ENCODE data around the gene SRSF10. TPM values are rescaled to one million over a fixed set of nuclear protein-coding genes. Genes with fewer than 3 reads are reported as not detected.

The SRSF10 gene
- polyA plus RNA-seq, 1 donor (not counting 4 experiments of a cell fraction or from before 2014, with no cell fraction given), result 116 TPM

DNA sequence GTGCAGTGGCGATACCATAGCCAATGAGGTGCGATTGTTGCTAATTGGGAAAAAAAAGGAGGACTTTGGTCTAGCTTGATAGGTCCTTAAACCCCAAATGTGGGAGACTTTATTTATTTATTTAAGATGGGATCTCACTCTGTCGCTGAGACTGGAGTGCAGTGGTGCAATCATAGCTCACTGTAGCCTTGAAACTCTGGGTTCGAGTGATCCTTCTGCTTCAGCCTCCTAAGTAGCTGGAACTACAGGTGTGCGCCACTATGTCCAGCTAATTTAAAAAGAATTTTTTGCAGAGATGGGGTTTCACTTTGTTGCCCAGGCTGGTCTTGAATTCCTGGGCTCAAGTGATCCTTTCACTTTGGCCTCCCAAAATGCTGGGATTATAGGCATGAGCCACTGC lies 24.0 kb upstream of the SRSF10 start:
- H3K9ac ChIP-seq (ENCODE audit: control insufficient read depth, extremely low read depth, insufficient read depth, low read length), result no peak overlapping the region
- no peaks in the 10 kb centered on the region for H3K27me3 ChIP-seq (ENCODE audit: control insufficient read depth, extremely low read depth, insufficient read depth, low read length)
- no peak for TF ChIP-seq EZH2 (IDR thresholded peaks at IDR 0.05; ENCODE audit: low read length)
- TF ChIP-seq, protein P1, sequence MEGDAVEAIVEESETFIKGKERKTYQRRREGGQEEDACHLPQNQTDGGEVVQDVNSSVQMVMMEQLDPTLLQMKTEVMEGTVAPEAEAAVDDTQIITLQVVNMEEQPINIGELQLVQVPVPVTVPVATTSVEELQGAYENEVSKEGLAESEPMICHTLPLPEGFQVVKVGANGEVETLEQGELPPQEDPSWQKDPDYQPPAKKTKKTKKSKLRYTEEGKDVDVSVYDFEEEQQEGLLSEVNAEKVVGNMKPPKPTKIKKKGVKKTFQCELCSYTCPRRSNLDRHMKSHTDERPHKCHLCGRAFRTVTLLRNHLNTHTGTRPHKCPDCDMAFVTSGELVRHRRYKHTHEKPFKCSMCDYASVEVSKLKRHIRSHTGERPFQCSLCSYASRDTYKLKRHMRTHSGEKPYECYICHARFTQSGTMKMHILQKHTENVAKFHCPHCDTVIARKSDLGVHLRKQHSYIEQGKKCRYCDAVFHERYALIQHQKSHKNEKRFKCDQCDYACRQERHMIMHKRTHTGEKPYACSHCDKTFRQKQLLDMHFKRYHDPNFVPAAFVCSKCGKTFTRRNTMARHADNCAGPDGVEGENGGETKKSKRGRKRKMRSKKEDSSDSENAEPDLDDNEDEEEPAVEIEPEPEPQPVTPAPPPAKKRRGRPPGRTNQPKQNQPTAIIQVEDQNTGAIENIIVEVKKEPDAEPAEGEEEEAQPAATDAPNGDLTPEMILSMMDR (optimal IDR thresholded peaks at IDR 0.05 in 1 of 3, IDR thresholded peaks at IDR 0.05 in 1 of 3, conservative IDR thresholded peaks at IDR 0.05 in 1 of 3; ENCODE audit: extremely low read depth in 1 of 3, insufficient read depth in 2 of 3, low read length in 3 of 3), result no peak
- peaks cover under 1% of the 10 kb centered on the region for H3K4me1 ChIP-seq (ENCODE audit: control insufficient read depth, extremely low read depth, insufficient read depth, low read length)
- H2AFZ ChIP-seq (ENCODE audit: control insufficient read depth, low read length), result no peak overlapping the region
- H3K9me3 ChIP-seq (ENCODE audit: control insufficient read depth, low read depth, low read length), result no peaks in the 10 kb centered on the region
- FAIRE-seq (no peak), DNase-seq (ENCODE audit: low read depth, low spot score) (no peak)
- no peak overlapping the region for H3K4me2 ChIP-seq (ENCODE audit: control insufficient read depth, extremely low read depth, insufficient read depth, low read depth, low read length)
- H3K36me3 ChIP-seq (ENCODE audit: control insufficient read depth in 2 of 2, extremely low read depth in 1 of 2, insufficient read depth in 2 of 2, low read length in 2 of 2), result no peaks in the 10 kb centered on the region
- no peaks in the 10 kb centered on the region for H4K20me1 ChIP-seq (ENCODE audit: control insufficient read depth, extremely low read depth, insufficient read depth, low read length)
- H3K27ac ChIP-seq (ENCODE audit: control insufficient read depth, insufficient read depth, low read length), result no peak overlapping the region
- no peaks in the 10 kb centered on the region for H3K79me2 ChIP-seq (ENCODE audit: control insufficient read depth, insufficient read depth, low read length)
- no peak overlapping the region for H3K4me3 ChIP-seq (ENCODE audit: control insufficient read depth in 2 of 3, extremely low read depth in 1 of 3, insufficient read depth in 2 of 3, low read depth in 1 of 3, low read length in 3 of 3)
- dilution Hi-C loops (cut with MboI; ENCODE audit: extremely low pct_ligation_motif_present, low sequenced_read_pairs), result no loop called here
- H3K9me1 ChIP-seq (ENCODE audit: control insufficient read depth, extremely low read depth, insufficient read depth, low read length), result no peaks in the 10 kb centered on the region

DNA sequence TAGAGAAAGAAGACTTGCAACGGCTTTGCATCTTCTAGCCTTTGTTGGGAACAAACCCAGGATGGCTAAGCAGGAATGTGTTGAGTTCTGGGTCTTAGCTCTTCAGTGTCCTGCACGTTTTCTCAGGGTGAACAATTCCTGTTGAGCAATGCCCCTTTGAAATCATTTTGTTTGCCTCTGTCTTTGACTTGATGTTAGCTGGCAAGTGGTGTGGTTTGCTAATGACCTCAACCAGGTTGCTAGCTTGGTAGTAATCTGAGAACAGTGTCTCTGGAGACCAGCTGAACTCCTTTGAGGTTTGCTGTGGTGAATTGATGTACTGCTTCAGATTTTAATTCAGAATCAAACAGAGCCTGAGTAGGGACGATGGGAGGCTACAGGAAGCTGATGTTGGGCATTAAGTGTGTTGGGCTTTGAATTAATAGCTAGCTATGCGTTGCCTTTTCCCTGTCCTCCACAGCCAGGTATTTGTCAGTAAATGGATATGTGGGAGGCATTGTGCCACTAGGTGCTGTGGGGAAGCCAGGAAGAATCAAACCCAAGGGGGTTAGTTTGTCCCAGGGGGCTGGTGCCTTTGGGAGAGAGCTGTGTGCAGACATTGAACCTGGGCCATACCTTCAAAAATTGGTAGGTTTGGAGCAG lies 23.3 kb upstream of the SRSF10 start:
- FAIRE-seq, result no peak
- Histone ChIP-seq H3K4me3 (ENCODE audit: control insufficient read depth in 2 of 3, extremely low read depth in 1 of 3, insufficient read depth in 2 of 3, low read depth in 1 of 3, low read length in 3 of 3) (no peak overlapping the region), H3K9me3 (ENCODE audit: control insufficient read depth, low read depth, low read length) (no peaks in the 10 kb centered on the region), H3K9ac (ENCODE audit: control insufficient read depth, extremely low read depth, insufficient read depth, low read length) (no peak overlapping the region), H3K4me1 (ENCODE audit: control insufficient read depth, extremely low read depth, insufficient read depth, low read length) (no peaks in the 10 kb centered on the region), H4K20me1 (ENCODE audit: control insufficient read depth, extremely low read depth, insufficient read depth, low read length) (no peaks in the 10 kb centered on the region), H3K9me1 (ENCODE audit: control insufficient read depth, extremely low read depth, insufficient read depth, low read length) (no peaks in the 10 kb centered on the region), H3K79me2 (ENCODE audit: control insufficient read depth, insufficient read depth, low read length) (no peaks in the 10 kb centered on the region), H2AFZ (ENCODE audit: control insufficient read depth, low read length) (no peak overlapping the region), H3K36me3 (ENCODE audit: control insufficient read depth in 2 of 2, extremely low read depth in 1 of 2, insufficient read depth in 2 of 2, low read length in 2 of 2) (no peaks in the 10 kb centered on the region), H3K4me2 (ENCODE audit: control insufficient read depth, extremely low read depth, insufficient read depth, low read depth, low read length) (no peak overlapping the region), H3K27ac (ENCODE audit: control insufficient read depth, insufficient read depth, low read length) (no peak overlapping the region), H3K27me3 (ENCODE audit: control insufficient read depth, extremely low read depth, insufficient read depth, low read length) (no peaks in the 10 kb centered on the region)
- dilution Hi-C loops (cut with MboI; ENCODE audit: extremely low pct_ligation_motif_present, low sequenced_read_pairs), result no loop called here
- TF ChIP-seq, protein P1 (optimal IDR thresholded peaks at IDR 0.05 in 1 of 3, IDR thresholded peaks at IDR 0.05 in 1 of 3, conservative IDR thresholded peaks at IDR 0.05 in 1 of 3; ENCODE audit: extremely low read depth in 1 of 3, insufficient read depth in 2 of 3, low read length in 3 of 3), result no peak
- TF ChIP-seq EZH2 (IDR thresholded peaks at IDR 0.05; ENCODE audit: low read length), result no peak
- DNase-seq (ENCODE audit: low read depth, low spot score), result no peak

All from keratinocyte (primary cell).